ENCODE results near the gene POC1A.

The POC1A gene

GRCh38 chr3:52090131-52090932 is 63.9 kb downstream of the POC1A start:
- DNase-seq (ENCODE audit: low read depth) = peak; percentile 91

GRCh38 chr3:52089691-52090090 is 64.5 kb downstream of the POC1A start:
- no peak for TF ChIP-seq CTCF (conservative IDR thresholded peaks at IDR 0.05; ENCODE audit: low read length)
- DNase-seq (ENCODE audit: low read depth) = no peak
- no peak overlapping the region for H3K4me3 ChIP-seq (ENCODE audit: low read length)

More at GRCh38 chr3:52090131-52090932, 63.9 kb downstream of the POC1A start:
- TF ChIP-seq CTCF (conservative IDR thresholded peaks at IDR 0.05; ENCODE audit: low read length) = no peak
- no peak overlapping the region for H3K4me3 ChIP-seq (ENCODE audit: low read length)

- H3K4me3 ChIP-seq (ENCODE audit: low read length) = no peak overlapping the region
- DNase-seq (ENCODE audit: low read depth) = peak; percentile 40
- no peak for TF ChIP-seq CTCF (conservative IDR thresholded peaks at IDR 0.05; ENCODE audit: low read length)
These were observed 65.5 kb downstream of the POC1A start for GRCh38 chr3:52088445-52089367.

DNA sequence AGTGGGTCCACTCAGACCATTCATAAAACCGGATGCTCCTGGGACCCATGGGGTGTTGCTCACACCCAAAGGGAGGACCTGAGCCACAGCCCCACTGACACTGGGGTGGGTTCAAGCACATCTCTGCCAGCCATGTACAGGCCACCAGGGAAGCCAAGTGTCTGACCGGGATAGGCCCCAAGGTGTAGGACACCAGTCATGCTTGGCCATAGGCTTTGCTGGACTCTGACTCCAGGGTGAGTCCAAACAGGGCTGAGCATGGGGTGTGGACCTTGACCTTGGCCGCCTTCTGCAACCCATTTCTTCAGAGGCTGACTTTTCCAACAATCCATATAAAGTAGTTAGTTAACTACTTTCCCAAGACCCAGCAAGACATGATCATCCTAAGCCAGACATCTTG is 66.5 kb downstream of the POC1A start:
- no peak for DNase-seq (ENCODE audit: low read depth)
- TF ChIP-seq CTCF (conservative IDR thresholded peaks at IDR 0.05; ENCODE audit: low read length) = no peak
- H3K4me3 ChIP-seq (ENCODE audit: low read length) = no peak overlapping the region

DNA sequence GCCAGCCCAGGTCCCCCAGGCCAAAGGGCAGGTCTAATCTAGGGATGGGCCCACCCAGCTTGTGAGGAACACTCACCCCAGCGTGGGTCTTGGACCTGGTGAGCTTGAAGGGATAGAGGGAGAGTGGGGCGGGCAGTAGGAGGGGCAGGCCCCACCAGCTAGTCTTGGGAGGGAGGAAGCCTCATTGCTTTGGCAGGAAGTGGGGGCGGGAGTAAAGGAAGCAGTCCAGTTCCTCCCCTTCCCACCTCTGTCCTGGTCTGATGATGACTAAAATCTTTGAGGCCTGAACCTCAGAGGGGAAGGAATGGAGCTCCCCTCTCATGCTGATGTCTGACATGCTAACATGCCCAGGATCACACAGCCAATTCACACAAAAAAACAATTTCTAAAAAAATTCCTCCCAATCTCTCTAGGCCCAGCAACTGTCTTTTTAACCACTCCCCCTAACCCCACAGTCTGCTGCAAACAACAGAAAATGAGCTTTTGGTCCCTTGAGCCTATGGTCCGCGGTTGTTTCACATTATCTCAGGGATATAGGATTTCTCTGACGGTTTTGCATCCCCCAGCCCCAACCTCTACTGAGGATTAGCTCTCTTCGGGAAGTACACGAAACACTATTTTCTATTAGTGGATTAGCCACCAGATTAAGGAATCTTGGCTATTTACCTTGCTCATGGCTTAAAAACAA is 67.1 kb downstream of the POC1A start:
- peak; percentile 37 for DNase-seq (ENCODE audit: low read depth)
- no peak for TF ChIP-seq CTCF (conservative IDR thresholded peaks at IDR 0.05; ENCODE audit: low read length)
- no peak overlapping the region for H3K4me3 ChIP-seq (ENCODE audit: low read length)

DNA sequence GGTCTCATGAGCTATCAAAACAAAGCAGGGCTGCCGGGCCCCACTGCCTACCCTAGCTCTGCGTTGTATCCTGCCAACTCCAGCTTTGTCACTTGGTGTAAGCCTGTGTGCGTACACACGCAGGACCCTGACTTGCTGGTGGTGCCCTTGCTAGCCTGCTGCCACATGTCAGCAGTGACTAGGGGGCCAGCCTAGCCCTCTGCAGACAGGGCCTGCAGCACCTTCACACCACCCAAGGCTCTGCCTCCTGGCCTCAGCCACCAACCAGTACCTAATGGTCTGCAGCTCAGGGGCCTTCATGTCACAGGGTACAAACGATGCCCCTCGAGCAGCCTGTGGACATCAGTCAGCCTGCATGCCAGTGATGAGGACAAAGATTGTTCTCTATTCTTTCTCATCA is 67.8 kb downstream of the POC1A start:
- DNase-seq (ENCODE audit: low read depth) = no peak
- no peak overlapping the region for H3K4me3 ChIP-seq (ENCODE audit: low read length)
- TF ChIP-seq CTCF (conservative IDR thresholded peaks at IDR 0.05; ENCODE audit: low read length) = no peak
